ENCODE data around the gene MICU2. TPM values are rescaled to one million over a fixed set of nuclear protein-coding genes. Genes with fewer than 3 reads are reported as not detected.

Gene MICU2
- total and polyA plus RNA-seq, 10 of the 15 experiments (the other 5 are each of a cell fraction or from before 2014, with no cell fraction given) = 17.7 to 56.6 (median 43.8) TPM

GRCh38 chr13:21616205-21616866, 12.4 kb upstream of the MICU2 start:
- no TSS peak for BruUV-seq (replicated peaks)
- Histone ChIP-seq H3K9ac (ENCODE audit: control insufficient read depth, insufficient read depth, low read length) (no peak overlapping the region), H3K4me2 (ENCODE audit: control insufficient read depth, insufficient read depth) (no peak overlapping the region), H3K4me3 (no peak overlapping the region), H4K20me1 (ENCODE audit: control insufficient read depth, insufficient read depth) (no peaks in the 10 kb centered on the region), H3K4me1 (ENCODE audit: control insufficient read depth, insufficient read depth, low read length) (0 out of 2 replicates have a peak, but pooled peaks cover 4% of the 10 kb centered on the region), H2AFZ (ENCODE audit: control insufficient read depth, low read depth, low read length) (no peak overlapping the region), H3K36me3 (ENCODE audit: control insufficient read depth in 2 of 2, insufficient read depth in 2 of 2, low read length in 1 of 2) (no peaks in the 10 kb centered on the region), H3K27me3 (replicated peaks in 1 of 2; ENCODE audit: control insufficient read depth in 2 of 2, insufficient read depth in 2 of 2, low read length in 1 of 2) (peaks cover 0 to 2% of the 10 kb centered on the region in 2 experiments; a peak in 1 of 4 replicates), H3K79me2 (ENCODE audit: control insufficient read depth, insufficient read depth, low read length) (no peaks in the 10 kb centered on the region), H3K27ac (ENCODE audit: control insufficient read depth, insufficient read depth) (no peak overlapping the region), H3K9me3 (replicated peaks; ENCODE audit: control insufficient read depth, insufficient read depth, low read length) (no peaks in the 10 kb centered on the region)
- SMC1A ChIA-PET (ENCODE audit: uncharacterized antibody, unreplicated experiment) = interaction anchor here (0.6 to 2.9 kb wide), 9 partner anchors 10 to 934 kb away, joined by 3 to 18 read pairs (median 3); partner anchors contain the start of gene MICU2
- FAIRE-seq (no peak), ATAC-seq (no peak), DNase-seq (ENCODE audit: low read depth, low spot score) (no peak)
- intact Hi-C loops (cut with micrococcal nuclease; ENCODE audit: unreplicated experiment) = no loop called here
- 36% methylated on average over 5 of the region's 5 CpGs for WGBS (ENCODE audit: insufficient coverage, insufficient replicate concordance, low lambda C conversion rate, missing lambda C conversion rate)
- CTCF ChIA-PET = interaction anchor here (0.6 to 4.7 kb wide), 7 partner anchors 8 to 1146 kb away, joined by 3 to 23 read pairs (median 3); partner anchors contain the start of gene MICU2
- POLR2A ChIA-PET = interaction anchor here (0.9 to 1.9 kb wide), 2 partner anchors 11 to 13 kb away, joined by 3 to 10 read pairs; partner anchors contain the start of gene MICU2
- in situ Hi-C loops (cut with MboI) = no loop called here
- RAD21 ChIA-PET (ENCODE audit: unreplicated experiment) = interaction anchor here (1.0 to 2.0 kb wide), 4 partner anchors 9 to 22 kb away, joined by 3 to 8 read pairs (median 3); partner anchors contain the start of gene MICU2
- TF ChIP-seq PAX5 (IDR thresholded peaks at IDR 0.05; ENCODE audit: borderline replicate concordance, low read depth, low read length) = no peak
- no peak for TF ChIP-seq SMAD1 (IDR thresholded peaks at IDR 0.05; ENCODE audit: low read depth, partially characterized antibody)
- TF ChIP-seq REST (IDR thresholded peaks at IDR 0.05; ENCODE audit: low read depth, low read length) = no peak
- no peak for TF ChIP-seq PBX3 (IDR thresholded peaks at IDR 0.05; ENCODE audit: insufficient replicate concordance, low read depth, low read length)
- TF ChIP-seq ZNF687 (IDR thresholded peaks at IDR 0.05) = no peak
- no peak for TF ChIP-seq HCFC1 (IDR thresholded peaks at IDR 0.05; ENCODE audit: low read length)
- no peak for TF ChIP-seq STAT1 (conservative IDR thresholded peaks at IDR 0.05)
- no peak for TF ChIP-seq RAD51 (IDR thresholded peaks at IDR 0.05)
- TF ChIP-seq ESRRA (IDR thresholded peaks at IDR 0.05; ENCODE audit: low read length) = no peak
- no peak for TF ChIP-seq ZNF207 (IDR thresholded peaks at IDR 0.05; ENCODE audit: borderline replicate concordance)
- no peak for TF ChIP-seq MLLT1 (IDR thresholded peaks at IDR 0.05)
- no peak for TF ChIP-seq ZNF622 (IDR thresholded peaks at IDR 0.05)
- TF ChIP-seq RCOR1 (conservative IDR thresholded peaks at IDR 0.05; ENCODE audit: low read depth, low read length) = no peak

Data from GM12878 (cell line).